Glomerular visceral epithelial cell (primary cell): ENCODE results near the gene PRAMEF25.
"Not testable (repeated sequence)": the region's sequence is repeated elsewhere in the genome, so short reads cannot be mapped to it uniquely, and the experiment has no call there.

Source experiments
- DNase-seq: peaks from one replicate; pipeline ENCODE4 v3.0.0-alpha.2; 2016; ENCODE audit errors: extremely low spot score

PRAMEF25 gene

GRCh38 chr1:13070474-13070873 is at the start of gene PRAMEF25:
Gene PRAMEF25, plus strand, starts transcription at chr1:13070774. Its CDS starts 2,920 bp downstream, at chr1:13073694.
- not testable (repeated sequence) for DNase-seq

- not testable (repeated sequence) for DNase-seq
Observed at GRCh38 chr1:13056475-13056874, 14.1 kb upstream of the PRAMEF25 start, which contains the start of gene PRAMEF27. Gene PRAMEF27, minus strand, starts transcription at chr1:13056575. Its CDS starts 2,916 bp downstream, at chr1:13053659.

GRCh38 chr1:13116754-13117153 is 46.2 kb downstream of the PRAMEF25 start, which contains the start of gene HNRNPCL2:
Gene HNRNPCL2, minus strand, starts transcription at chr1:13116854. Its CDS starts 454 bp downstream, at chr1:13116400.
- DNase-seq: not testable (repeated sequence)
